Measurements from ENCODE around the gene HES7. TPM values are rescaled to one million over a fixed set of nuclear protein-coding genes. Genes with fewer than 3 reads are reported as not detected.
"Not testable (repeated sequence)": the region's sequence is repeated elsewhere in the genome, so short reads cannot be mapped to it uniquely, and the experiment has no call there.

HES7 gene
- polyA plus RNA-seq, 1 of the 3 experiments (the other 2 are of a cell fraction): 1.2 TPM

GRCh38 chr17:8079291-8080207, 44.4 kb downstream of the HES7 start (continued):
- TF ChIP-seq REST (IDR thresholded peaks at IDR 0.05; ENCODE audit: low read depth, low read length): no peak
- TF ChIP-seq RCOR1 (IDR thresholded peaks at IDR 0.05; ENCODE audit: low read length): peak; percentile 23; the same call in 1 of the 2 replicates
- no peak for TF ChIP-seq YY1 (IDR thresholded peaks at IDR 0.05; ENCODE audit: low read depth)
- peak; percentile 54 for TF ChIP-seq SMC3 (IDR thresholded peaks at IDR 0.05; ENCODE audit: low read depth, low read length)
- TF ChIP-seq SIN3A (IDR thresholded peaks at IDR 0.05; ENCODE audit: borderline replicate concordance, low read depth, low read length): no peak
- no peak for TF ChIP-seq TAF1 (IDR thresholded peaks at IDR 0.05; ENCODE audit: borderline replicate concordance, low read depth, low read length)
- TF ChIP-seq FOXJ3 (CRISPR knock-in tag; IDR thresholded peaks at IDR 0.05): no peak
- TF ChIP-seq MEF2A (IDR thresholded peaks at IDR 0.05; ENCODE audit: borderline replicate concordance, low read depth): no peak
- peak; percentile 60 for TF ChIP-seq RAD21 (IDR thresholded peaks at IDR 0.05; ENCODE audit: low read length)
- TF ChIP-seq RFX5 (IDR thresholded peaks at IDR 0.05; ENCODE audit: low read length): no peak

GRCh38 chr17:8077939-8078338, 46.0 kb downstream of the HES7 start:
- H3K36me3 ChIP-seq (replicated peaks in 1 of 2; ENCODE audit: control insufficient read depth in 1 of 2, insufficient read depth in 2 of 2, low read length in 1 of 2); H3K27ac ChIP-seq (ENCODE audit: low read depth in 2 of 2, low read length in 1 of 2); H4K20me1 ChIP-seq (ENCODE audit: insufficient read depth); DNase-seq; H3K79me2 ChIP-seq (ENCODE audit: insufficient read depth); POLR2A ChIA-PET; H3K4me2 ChIP-seq; H2AFZ ChIP-seq (ENCODE audit: low read depth); H3K4me3 ChIP-seq (ENCODE audit: low read depth in 2 of 2, low read length in 1 of 2); H3K9ac ChIP-seq; H3K9me3 ChIP-seq; H3F3A ChIP-seq (replicated peaks; ENCODE audit: insufficient read depth); H3K9me2 ChIP-seq: not testable (repeated sequence)
- H3K4me1 ChIP-seq (ENCODE audit: control insufficient read depth in 1 of 2, insufficient read depth in 2 of 2, low read depth in 1 of 2, low read length in 1 of 2): peaks cover 0 to 11% of the 10 kb centered on the region in 2 experiments; a peak in 1 of 4 replicates
- peaks cover 34% of the 10 kb centered on the region for H3K27me3 ChIP-seq (ENCODE audit: insufficient read depth)
- CTCF ChIA-PET: interaction anchor here (1.6 to 20.8 kb wide), 8 partner anchors 13 to 40 kb away, joined by 3 to 390 read pairs (median 51); partner anchors contain the start of genes ALOX12B and ALOXE3
- WGBS (ENCODE audit: low lambda C conversion rate): 78% methylated on average over 4 of the region's 5 CpGs

Data from SK-N-SH (cell line).